ENCODE results near the gene TLX3.

Gene TLX3

GRCh38 chr5:171310212-171310818 is 1.3 kb downstream of the TLX3 start:
- TF ChIP-seq, protein P1, sequence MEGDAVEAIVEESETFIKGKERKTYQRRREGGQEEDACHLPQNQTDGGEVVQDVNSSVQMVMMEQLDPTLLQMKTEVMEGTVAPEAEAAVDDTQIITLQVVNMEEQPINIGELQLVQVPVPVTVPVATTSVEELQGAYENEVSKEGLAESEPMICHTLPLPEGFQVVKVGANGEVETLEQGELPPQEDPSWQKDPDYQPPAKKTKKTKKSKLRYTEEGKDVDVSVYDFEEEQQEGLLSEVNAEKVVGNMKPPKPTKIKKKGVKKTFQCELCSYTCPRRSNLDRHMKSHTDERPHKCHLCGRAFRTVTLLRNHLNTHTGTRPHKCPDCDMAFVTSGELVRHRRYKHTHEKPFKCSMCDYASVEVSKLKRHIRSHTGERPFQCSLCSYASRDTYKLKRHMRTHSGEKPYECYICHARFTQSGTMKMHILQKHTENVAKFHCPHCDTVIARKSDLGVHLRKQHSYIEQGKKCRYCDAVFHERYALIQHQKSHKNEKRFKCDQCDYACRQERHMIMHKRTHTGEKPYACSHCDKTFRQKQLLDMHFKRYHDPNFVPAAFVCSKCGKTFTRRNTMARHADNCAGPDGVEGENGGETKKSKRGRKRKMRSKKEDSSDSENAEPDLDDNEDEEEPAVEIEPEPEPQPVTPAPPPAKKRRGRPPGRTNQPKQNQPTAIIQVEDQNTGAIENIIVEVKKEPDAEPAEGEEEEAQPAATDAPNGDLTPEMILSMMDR (IDR thresholded peaks at IDR 0.05; ENCODE audit: low read depth, low read length) = peak; percentile 40
- no peak overlapping the region for H3K4me3 ChIP-seq (replicated peaks in 1 of 2; ENCODE audit: low read depth in 2 of 2, low read length in 2 of 2)
- no peak for DNase-seq (ENCODE audit: low read depth in 2 of 2)

DNA sequence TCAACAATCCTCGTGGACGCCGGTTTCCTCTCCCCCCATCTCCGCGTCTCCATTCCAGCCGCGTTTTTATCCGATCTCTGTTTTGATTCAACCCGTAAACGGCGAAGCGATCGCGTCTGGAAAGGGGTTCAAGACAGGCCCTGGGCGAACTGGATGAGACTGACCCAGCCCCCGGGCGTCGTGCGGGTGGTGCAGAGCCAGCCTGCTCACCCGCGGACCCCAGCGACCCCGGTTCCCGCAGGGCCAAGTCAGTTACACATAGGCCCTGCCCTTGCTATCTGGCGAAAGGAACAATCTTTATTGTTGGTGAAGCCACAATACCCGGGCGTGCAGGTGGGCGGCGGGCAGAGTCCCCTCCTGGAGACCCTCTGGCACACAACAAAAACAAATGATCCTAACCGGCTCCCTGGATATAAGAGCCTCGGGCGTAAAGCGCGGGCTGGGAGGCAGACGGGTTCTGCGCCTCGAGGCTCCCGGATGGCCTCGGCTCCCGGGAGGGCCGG is 1.8 kb downstream of the TLX3 start:
- DNase-seq (ENCODE audit: low read depth in 2 of 2) = no peak
- TF ChIP-seq, protein P1 (IDR thresholded peaks at IDR 0.05; ENCODE audit: low read depth, low read length) = no peak
- H3K4me3 ChIP-seq (replicated peaks in 1 of 2; ENCODE audit: low read depth in 2 of 2, low read length in 2 of 2) = no peak overlapping the region

DNA sequence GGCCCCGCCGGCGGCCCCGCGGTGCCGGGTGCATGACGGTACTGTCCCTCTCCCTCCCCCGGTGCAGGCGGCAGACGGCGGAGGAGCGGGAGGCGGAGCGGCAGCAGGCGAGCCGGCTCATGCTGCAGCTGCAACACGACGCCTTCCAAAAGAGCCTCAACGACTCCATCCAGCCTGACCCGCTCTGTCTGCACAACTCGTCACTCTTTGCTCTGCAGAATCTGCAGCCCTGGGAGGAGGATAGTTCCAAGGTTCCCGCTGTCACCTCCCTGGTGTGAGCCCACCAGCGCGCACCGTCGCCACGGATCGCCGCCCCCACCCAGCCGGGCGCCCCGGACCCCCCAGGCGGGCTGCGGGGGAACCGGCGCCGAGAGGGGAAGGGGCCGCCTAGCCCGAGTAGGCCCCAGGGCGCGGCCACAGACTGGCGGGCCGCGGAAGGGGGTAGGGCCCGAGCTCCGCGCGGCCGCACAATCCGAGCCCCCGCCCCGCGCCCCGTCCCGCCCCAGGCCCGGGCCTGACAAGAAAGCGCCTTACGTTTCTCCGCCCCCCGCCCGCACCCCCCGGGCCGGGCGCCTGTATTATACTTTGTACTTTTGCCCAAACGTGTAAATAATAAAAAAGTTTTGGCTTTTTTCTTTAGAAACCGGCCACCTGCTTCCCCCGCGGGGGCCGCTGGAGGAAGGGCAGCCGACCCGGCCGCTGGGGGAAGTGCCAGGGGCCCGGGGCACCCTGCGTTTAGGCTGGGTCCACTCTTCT is 2.5 kb downstream of the TLX3 start:
- TF ChIP-seq, protein P1 (IDR thresholded peaks at IDR 0.05; ENCODE audit: low read depth, low read length) = no peak
- no peak overlapping the region for H3K4me3 ChIP-seq (replicated peaks in 1 of 2; ENCODE audit: low read depth in 2 of 2, low read length in 2 of 2)
- peak; percentile 32 to 37 for DNase-seq (ENCODE audit: low read depth in 2 of 2)

GRCh38 chr5:171312129-171312974 is 3.3 kb downstream of the TLX3 start:
- TF ChIP-seq, protein P1 (IDR thresholded peaks at IDR 0.05; ENCODE audit: low read depth, low read length) = no peak
- no peak for DNase-seq (ENCODE audit: low read depth in 2 of 2)
- H3K4me3 ChIP-seq (replicated peaks in 1 of 2; ENCODE audit: low read depth in 2 of 2, low read length in 2 of 2) = no peak overlapping the region

DNA sequence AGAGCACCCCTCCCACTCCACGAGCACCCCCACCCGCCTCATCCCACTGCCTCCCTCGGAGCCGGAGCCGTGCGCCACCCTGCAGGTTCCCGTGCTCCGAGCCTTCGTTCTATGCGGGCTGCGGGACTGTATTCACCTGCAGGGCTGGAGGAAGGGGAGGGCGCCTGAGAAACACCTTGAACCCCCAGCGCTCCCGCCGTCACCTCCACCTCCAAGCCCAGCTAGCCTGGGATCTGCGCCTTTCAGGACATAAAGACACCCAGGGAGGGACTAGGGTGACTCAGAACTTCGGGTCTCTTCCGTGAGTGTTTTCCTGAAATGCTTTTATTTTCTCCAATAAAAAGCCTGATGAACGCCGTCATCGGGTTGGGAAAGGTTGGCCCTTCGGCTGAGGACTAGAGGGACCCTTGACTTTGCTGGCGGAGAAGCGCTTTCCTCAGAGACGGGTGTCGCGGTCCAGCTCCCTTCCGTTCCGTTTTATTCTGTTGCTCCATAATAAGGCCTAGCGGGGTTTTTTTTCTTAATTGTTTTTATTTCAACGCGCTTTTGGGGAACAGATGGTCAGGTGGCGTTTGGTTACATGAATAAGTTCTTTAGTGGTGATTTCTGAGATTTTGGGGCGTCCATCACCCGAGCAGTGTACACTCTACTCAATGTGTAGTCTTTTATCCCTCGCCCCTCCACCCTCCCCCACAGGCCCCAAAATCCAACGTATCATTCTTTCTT is 4.6 kb downstream of the TLX3 start:
- TF ChIP-seq, protein P1 (IDR thresholded peaks at IDR 0.05; ENCODE audit: low read depth, low read length) = no peak
- no peak for DNase-seq (ENCODE audit: low read depth in 2 of 2)
- H3K4me3 ChIP-seq (replicated peaks in 1 of 2; ENCODE audit: low read depth in 2 of 2, low read length in 2 of 2) = no peak overlapping the region

DNA sequence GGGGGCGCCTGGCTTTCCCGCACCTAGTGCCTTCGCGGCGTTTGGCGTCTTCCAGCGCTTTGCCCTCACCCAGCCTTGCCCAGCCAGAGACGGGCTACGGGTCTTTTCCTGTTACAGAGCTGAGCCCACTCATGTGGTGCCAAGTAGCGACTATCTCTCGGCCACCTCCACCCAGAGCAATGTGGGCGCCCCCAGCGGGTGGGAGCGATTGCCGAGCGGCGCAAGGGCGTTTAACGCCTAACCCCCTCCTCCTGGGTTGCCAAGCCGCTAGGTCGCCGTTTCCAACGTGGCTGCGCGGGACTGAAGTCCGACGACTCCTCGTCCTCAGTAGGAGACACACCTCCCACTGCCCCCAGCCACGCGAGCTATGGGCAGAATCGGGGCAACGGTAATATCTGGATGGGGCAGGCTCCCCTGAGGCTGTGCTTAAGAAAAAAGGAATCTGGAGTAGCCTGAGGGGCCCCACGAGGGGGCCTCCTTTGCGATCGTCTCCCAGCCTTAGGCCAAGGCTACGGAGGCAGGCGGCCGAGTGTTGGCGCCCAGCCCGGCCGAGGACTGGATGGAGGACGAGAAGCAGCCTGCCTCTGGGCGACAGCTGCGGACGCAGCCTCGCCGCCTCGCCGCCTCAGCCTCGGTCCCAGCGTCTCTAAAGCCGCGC is 5.8 kb downstream of the TLX3 start:
- H3K4me3 ChIP-seq (replicated peaks in 1 of 2; ENCODE audit: low read depth in 2 of 2, low read length in 2 of 2) = peak overlapping the region; percentile 9 to 26
- DNase-seq (ENCODE audit: low read depth in 2 of 2) = peak in 1 of 2 donors; percentile 31
- TF ChIP-seq, protein P1 (IDR thresholded peaks at IDR 0.05; ENCODE audit: low read depth, low read length) = no peak

Measured in cardiac fibroblast (primary cell).